COLO668 (cell line): ENCODE results near the gene NAA40.

Experiments
- DNase-seq: peaks from one replicate; lab custom pipeline; 2025; ENCODE audit not compliant: unreplicated experiment; lab: John Stamatoyannopoulos, UW

NAA40 gene

GRCh38 chr11:63985812-63986155 is 47.0 kb downstream of the NAA40 start:
- peak; percentile 70 for DNase-seq

- DNase-seq: peak; percentile 98
Measured at GRCh38 chr11:63986156-63986931, 47.5 kb downstream of the NAA40 start, which contains the start of gene OTUB1. Gene OTUB1, plus strand, starts transcription at chr11:63986438. Its CDS starts 19 bp downstream, at chr11:63986457.

- DNase-seq: no peak
Measured at GRCh38 chr11:63986932-63987513, 48.2 kb downstream of the NAA40 start.

- no peak for DNase-seq
Measured at GRCh38 chr11:63991558-63991957, 52.8 kb downstream of the NAA40 start.

- DNase-seq: no peak
Measured at GRCh38 chr11:63993100-63993499, 54.3 kb downstream of the NAA40 start.

- no peak for DNase-seq
Measured at GRCh38 chr11:63993993-63994392, 55.2 kb downstream of the NAA40 start.

- DNase-seq: no peak
Measured at GRCh38 chr11:63996512-63996911, 57.7 kb downstream of the NAA40 start.

- DNase-seq: no peak
Measured at GRCh38 chr11:63997104-63997700, 58.4 kb downstream of the NAA40 start.

GRCh38 chr11:63997801-63998337 is 59.1 kb downstream of the NAA40 start:
- no peak for DNase-seq

GRCh38 chr11:63998558-63999348 is 60.0 kb downstream of the NAA40 start:
- no peak for DNase-seq

- DNase-seq: no peak
Measured at GRCh38 chr11:63999349-64000025, 60.7 kb downstream of the NAA40 start.

GRCh38 chr11:64000026-64000739 is 61.4 kb downstream of the NAA40 start:
- DNase-seq: no peak

- DNase-seq: no peak
Measured at GRCh38 chr11:64000740-64001483, 62.1 kb downstream of the NAA40 start.

GRCh38 chr11:64001484-64002420 is 63.0 kb downstream of the NAA40 start:
- no peak for DNase-seq

GRCh38 chr11:64003807-64004589 is 65.2 kb downstream of the NAA40 start:
- no peak for DNase-seq

- DNase-seq: no peak
Measured at GRCh38 chr11:64004590-64004984, 65.8 kb downstream of the NAA40 start.

- DNase-seq: no peak
Measured at GRCh38 chr11:64005691-64006090, 66.9 kb downstream of the NAA40 start.
